NCI-H460 (cell line): ENCODE data around the gene RPS17. TPM values are rescaled to one million over a fixed set of nuclear protein-coding genes. Genes with fewer than 3 reads are reported as not detected.
"Not testable (repeated sequence)": the region's sequence is repeated elsewhere in the genome, so short reads cannot be mapped to it uniquely, and the experiment has no call there.

Experiments used
- DNase-seq: peaks from one replicate; pipeline ENCODE4 v3.0.0-alpha.2; 2016; ENCODE audit warnings: low read depth; ENCODE audit errors: extremely low read depth
- total RNA-seq: library from RNA; depleted of rRNA; stranded (reverse); fragments of >200 nt; shearing (Covaris generic); gene quantifications from 2 replicates; pipeline ENCODE4 v1.2.3, GENCODE V29; 2014

The RPS17 gene
- total RNA-seq, 1 experiment from 2014 or later: 5,598 TPM

- no peak for DNase-seq
These were observed 9.0 kb upstream of the RPS17 start for GRCh38 chr15:82549199-82549665.

- DNase-seq: no peak
These were observed 8.4 kb upstream of the RPS17 start for GRCh38 chr15:82548700-82549099.

GRCh38 chr15:82545478-82545877, 5.2 kb upstream of the RPS17 start:
- no peak for DNase-seq

GRCh38 chr15:82545002-82545401, 4.7 kb upstream of the RPS17 start:
- no peak for DNase-seq

GRCh38 chr15:82544431-82544830, 4.2 kb upstream of the RPS17 start:
- no peak for DNase-seq

GRCh38 chr15:82543160-82543559, 2.9 kb upstream of the RPS17 start:
- DNase-seq: no peak

- DNase-seq: no peak
These were observed 751 bp upstream of the RPS17 start for GRCh38 chr15:82540984-82541431.

- no peak for DNase-seq
These were observed 584 bp downstream of the RPS17 start for GRCh38 chr15:82539691-82540054.

- no peak for DNase-seq
These were observed 1.1 kb downstream of the RPS17 start for GRCh38 chr15:82538961-82539690.

- DNase-seq: no peak
These were observed 2.8 kb downstream of the RPS17 start for GRCh38 chr15:82537351-82537908.

- DNase-seq: no peak
These were observed 3.6 kb downstream of the RPS17 start for GRCh38 chr15:82536409-82537350.

GRCh38 chr15:82535566-82536408, 4.5 kb downstream of the RPS17 start:
- DNase-seq: no peak

- DNase-seq: not testable (repeated sequence)
These were observed 5.1 kb downstream of the RPS17 start for GRCh38 chr15:82535151-82535550.

- DNase-seq: not testable (repeated sequence)
These were observed 5.8 kb downstream of the RPS17 start for GRCh38 chr15:82534457-82534861.

- no peak for DNase-seq
These were observed 6.5 kb downstream of the RPS17 start for GRCh38 chr15:82533801-82534200.

GRCh38 chr15:82532991-82533481, 7.2 kb downstream of the RPS17 start:
- no peak for DNase-seq

GRCh38 chr15:82532383-82532990, 7.8 kb downstream of the RPS17 start:
- no peak for DNase-seq

- no peak for DNase-seq
These were observed 8.5 kb downstream of the RPS17 start for GRCh38 chr15:82531496-82532382.
